GM18861 (cell line): ENCODE data around the gene SNTG2.

Experiments used
- ATAC-seq: cut with Tn5 transposase; IDR thresholded peaks from one replicate; pipeline ENCODE4 v1.9.1; 2021; ENCODE audit not compliant: unreplicated experiment

Gene SNTG2

DNA sequence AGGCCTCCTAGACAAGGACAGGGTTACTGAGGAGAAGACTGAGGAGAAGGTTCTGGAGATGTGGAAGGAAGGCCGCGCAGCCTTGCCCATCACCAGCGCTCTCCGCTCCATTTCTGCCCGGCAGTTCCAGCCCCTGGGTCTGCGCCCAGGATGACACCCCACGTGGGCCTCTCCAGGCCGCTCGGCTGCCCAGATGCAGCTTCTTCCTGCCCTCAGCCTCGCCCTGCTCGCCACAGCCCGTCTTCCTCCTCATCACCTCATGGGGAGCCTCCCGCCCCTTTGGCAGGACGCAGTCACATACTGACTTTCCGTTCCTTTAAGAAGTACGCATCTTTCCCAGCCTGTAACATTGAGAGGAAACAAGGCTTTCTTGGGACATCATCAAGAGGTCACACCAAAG, 37.1 kb downstream of the SNTG2 start:
- no peak for ATAC-seq

- ATAC-seq, result no peak
These were observed 39.3 kb downstream of the SNTG2 start for GRCh38 chr2:989781-990467.

GRCh38 chr2:990970-991369, 40.3 kb downstream of the SNTG2 start:
- ATAC-seq, result no peak

- ATAC-seq, result no peak
These were observed 51.7 kb downstream of the SNTG2 start for GRCh38 chr2:1002350-1002749.

GRCh38 chr2:1004398-1004797, 53.7 kb downstream of the SNTG2 start:
- no peak for ATAC-seq

GRCh38 chr2:1010415-1010930, 59.8 kb downstream of the SNTG2 start:
- ATAC-seq, result no peak

DNA sequence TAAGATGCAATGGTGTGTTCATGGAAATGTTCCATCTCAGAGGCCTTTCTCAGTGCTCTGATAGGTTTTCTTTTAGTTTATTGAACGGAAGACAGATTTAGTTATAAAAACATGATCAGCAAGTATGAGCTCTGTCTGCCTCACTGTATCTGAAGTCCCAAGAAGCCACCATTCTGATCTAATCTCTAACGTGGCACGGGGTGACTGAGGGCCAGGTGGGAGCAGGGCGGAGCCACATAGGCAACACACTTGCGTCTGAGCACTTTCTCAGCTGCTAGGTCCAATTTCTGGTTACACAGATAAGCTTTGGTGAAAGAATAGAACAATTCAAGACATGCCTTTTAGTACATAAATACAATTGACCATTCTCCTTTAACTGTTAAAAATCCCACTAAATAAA, 60.4 kb downstream of the SNTG2 start:
- ATAC-seq, result no peak

DNA sequence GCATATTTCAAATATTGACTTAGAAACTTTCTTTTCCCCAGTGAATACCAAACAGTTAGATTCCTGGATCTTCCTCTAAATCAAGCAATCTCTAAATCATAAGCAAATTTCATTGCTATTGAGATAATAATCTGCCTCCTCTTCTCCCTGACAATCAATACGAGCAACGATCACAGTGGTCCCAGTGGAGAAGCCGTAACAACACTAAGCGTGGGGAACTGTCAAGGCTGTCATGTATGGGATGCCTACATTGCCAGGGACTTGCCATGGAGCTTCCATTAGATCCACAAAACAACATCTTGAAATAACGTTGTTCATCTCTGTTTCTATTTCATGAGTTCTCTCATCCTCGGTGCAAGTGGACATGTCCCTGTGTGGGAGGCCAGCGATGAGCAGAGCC, 61.3 kb downstream of the SNTG2 start:
- no peak for ATAC-seq

GRCh38 chr2:1014802-1015201, 64.2 kb downstream of the SNTG2 start:
- no peak for ATAC-seq

DNA sequence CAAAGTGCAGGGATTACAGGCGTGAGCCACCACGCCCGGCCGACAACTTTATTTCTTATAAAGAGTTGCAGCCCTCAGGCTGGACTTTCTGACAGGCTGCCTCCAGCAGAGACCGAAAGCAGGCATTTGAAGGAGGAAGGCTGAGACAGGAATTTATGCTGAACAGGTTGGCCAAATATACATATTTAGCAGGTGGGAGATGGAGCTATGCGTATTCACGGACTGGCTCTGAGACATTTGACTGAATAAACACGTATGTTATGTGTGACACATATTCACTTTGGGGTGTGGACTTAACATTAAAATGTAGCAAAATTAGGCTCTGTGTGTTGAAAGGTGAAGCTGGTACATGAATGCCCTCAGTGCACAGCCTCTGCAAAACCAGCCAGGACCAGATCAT, 65.9 kb downstream of the SNTG2 start:
- ATAC-seq, result no peak

- no peak for ATAC-seq
These were observed 67.2 kb downstream of the SNTG2 start for GRCh38 chr2:1017827-1018226.

DNA sequence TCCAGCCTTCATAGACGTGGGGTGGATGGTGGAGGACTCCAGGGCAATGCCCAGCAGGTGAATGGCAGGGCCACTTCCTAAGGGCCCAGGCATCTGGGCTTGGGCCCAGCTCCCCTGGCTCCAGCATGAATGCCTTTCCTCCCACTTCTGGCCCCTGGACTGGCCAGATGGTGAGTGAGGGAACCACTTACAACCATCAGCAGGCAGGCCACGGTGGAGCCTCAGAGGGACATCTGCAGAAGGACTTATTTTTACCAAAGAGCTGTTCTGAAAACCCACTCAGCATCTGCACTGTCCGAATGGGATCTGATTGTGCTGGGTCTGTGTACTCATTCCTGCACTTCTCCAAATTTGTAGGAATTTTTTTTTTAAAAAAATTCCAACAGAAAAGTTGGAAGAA, 69.6 kb downstream of the SNTG2 start:
- ATAC-seq, result no peak

DNA sequence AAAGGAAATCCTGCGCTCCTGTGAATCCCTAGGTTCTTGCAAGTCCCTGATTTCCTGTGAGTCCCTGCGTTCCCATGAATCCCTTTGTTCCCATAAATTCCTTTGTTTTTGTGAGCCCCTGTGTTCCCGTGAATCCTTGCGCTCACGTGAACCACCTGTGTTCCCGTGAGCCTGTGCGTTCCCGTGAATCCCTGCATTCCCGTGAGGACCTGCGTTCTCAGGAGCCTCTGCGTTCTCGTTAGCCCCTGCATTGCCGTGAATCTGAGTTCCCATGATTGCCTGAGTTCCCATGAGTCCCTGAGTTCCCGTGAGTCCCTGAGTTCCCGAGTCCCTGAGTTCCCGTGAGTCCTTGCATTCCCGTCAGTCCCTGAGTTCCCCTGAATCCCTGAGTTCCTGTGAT, 71.5 kb downstream of the SNTG2 start:
- no peak for ATAC-seq

- no peak for ATAC-seq
These were observed 74.3 kb downstream of the SNTG2 start for GRCh38 chr2:1024981-1025380.

GRCh38 chr2:1026141-1026540, 75.5 kb downstream of the SNTG2 start:
- ATAC-seq, result no peak

DNA sequence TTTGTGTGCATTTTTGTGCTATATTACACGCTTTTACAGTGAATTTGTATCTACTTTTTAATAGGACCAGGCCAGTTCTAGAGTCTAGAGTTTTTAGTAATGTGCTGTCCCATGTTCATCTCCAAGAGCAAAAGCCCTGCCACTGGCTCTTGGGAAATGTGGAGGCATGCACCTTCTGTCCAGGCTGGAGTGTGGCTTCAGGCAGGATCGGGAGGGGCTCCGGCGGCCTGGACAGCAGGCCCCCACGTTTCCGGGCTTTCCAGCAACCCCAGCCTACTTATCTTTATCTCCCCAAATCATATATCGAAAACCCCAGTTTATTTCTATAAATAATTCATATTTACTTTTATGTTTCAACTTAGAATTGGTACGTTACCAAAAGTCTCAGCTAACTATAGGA, 78.2 kb downstream of the SNTG2 start:
- no peak for ATAC-seq

DNA sequence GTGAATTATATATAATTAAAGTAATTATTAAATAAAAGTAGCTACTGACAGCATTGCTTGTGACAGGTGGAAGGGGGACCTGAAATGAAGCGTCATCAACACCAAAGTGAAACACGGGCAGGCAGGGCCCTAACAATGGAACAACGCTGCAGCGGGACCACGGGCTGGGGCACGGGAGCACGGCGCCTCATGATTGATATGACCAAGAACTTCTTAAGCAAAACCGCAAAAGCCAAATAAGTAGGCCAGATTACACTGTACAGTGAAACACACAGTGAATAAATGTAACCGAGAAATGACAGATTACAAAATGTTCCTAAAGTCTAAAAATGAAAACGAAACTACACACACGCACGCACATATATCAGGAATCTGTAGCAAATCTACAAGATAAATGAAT, 81.4 kb downstream of the SNTG2 start:
- no peak for ATAC-seq

DNA sequence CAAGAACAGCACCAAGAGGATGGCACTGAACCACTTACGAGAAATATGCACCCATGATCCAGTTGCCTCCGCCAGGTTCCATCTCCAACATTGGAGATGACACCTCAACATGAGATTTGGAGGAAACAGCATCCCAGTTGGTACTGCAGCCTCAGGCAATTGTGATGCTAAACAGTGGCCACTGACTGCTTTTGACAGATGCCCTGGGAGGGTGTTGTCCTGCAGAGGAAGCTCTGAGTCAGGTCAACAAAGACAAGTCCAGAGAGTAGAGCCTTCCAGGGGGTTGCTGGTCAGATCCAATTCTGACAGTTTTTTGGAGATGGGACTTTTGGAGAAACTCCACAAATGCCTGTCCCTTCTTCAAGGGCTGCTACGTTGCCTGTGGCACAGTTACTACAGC, 82.4 kb downstream of the SNTG2 start:
- no peak for ATAC-seq

GRCh38 chr2:1037066-1037465, 86.4 kb downstream of the SNTG2 start:
- ATAC-seq, result no peak

GRCh38 chr2:1039549-1039948, 88.9 kb downstream of the SNTG2 start:
- no peak for ATAC-seq

- ATAC-seq, result no peak
These were observed 90.6 kb downstream of the SNTG2 start for GRCh38 chr2:1041012-1041805.

DNA sequence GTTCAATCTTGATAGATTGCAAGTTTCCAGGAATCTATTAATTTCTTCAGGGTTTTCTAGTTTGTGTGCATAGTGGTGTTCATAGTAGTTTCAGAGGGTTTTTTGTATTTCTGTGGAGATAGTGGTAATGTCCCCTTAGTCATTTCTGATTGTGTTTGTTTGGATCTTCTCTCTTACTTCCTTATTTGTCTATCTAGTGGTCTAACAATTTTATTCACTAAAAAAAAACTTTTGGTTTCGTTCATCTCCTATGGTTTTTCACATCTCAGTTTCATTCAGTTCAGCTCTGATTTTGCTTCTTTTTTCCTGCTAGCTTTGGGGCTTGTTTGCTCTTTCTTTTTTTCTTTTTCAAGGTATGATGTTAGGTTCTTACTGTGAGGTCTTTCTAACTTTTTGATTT, 94.5 kb downstream of the SNTG2 start:
- ATAC-seq, result peak; percentile 73
